Prostate gland (tissue), 2 donors: ENCODE measurements around the gene TTLL12. TPM values are rescaled to one million over a fixed set of nuclear protein-coding genes. Genes with fewer than 3 reads are reported as not detected.
A peak's percentile ranks its signal among the peaks of the same experiment; 100 is the strongest.

Experiments
- DNase-seq: peaks from one replicate; pipeline ENCODE4 v3.0.0-alpha.2; 2019; ENCODE audit warnings: low spot score
- H3K27ac ChIP-seq, 2 donors: fragments of 200-600 bp; sonication (generic); 2 replicates each; pipeline ENCODE4 v1.5.1; 2017 to 2019
- H3K27me3 ChIP-seq: fragments of 200-600 bp; sonication (generic); replicated peaks from 2 replicates; pipeline ENCODE4 v1.5.1; 2019; ENCODE audit not compliant: insufficient read depth
- H3K36me3 ChIP-seq, 2 donors: fragments of 200-600 bp; sonication (generic); 1 replicate in 1 of 2; 2 replicates in 1 of 2; pipeline versions ENCODE4 v1.5.1 to v1.8.1; 2017 to 2019
- H3K4me1 ChIP-seq: fragments of 200-600 bp; sonication (generic); replicated peaks from 2 replicates; pipeline ENCODE4 v1.5.1; 2019
- H3K4me3 ChIP-seq, 2 donors: fragments of 200-600 bp; sonication (generic); 2 replicates each; pipeline ENCODE4 v1.5.1; 2017 to 2019
- H3K9me3 ChIP-seq: fragments of 200-600 bp; sonication (generic); 2 replicates; pipeline ENCODE4 v1.5.1; 2017
- CTCF ChIP-seq, 4 experiments: fragments of 200-600 bp in 2 of 4; fragments of 450-650 bp in 2 of 4; sonication (generic) in 2 of 4; IDR thresholded peaks; 1 replicate in 3 of 4; 2 replicates in 1 of 4; pipeline ENCODE4 v1.5.1; 2016 to 2019; ENCODE audit warnings: antibody characterized with exemption in 4 of 4, mild to moderate bottlenecking in 2 of 4, moderate library complexity in 2 of 4
- POLR2A ChIP-seq: fragments of 450-650 bp; IDR thresholded peaks from one replicate; pipeline ENCODE4 v1.6.1; 2016; ENCODE audit warnings: antibody characterized with exemption, mild to moderate bottlenecking
- POLR2AphosphoS5 ChIP-seq: sonication (generic); formaldehyde crosslinking; IDR thresholded peaks from one replicate; pipeline ENCODE4 v1.6.1; 2017; ENCODE audit warnings: antibody characterized with exemption
- WGBS: methylation state at CpG from one replicate; pipeline ENCODE4 v1.1.5; 2018; 5-methylcytosine and 5-hydroxymethylcytosine counted together
- intact Hi-C: fragments of 100-400 bp; cut with DNase I; formaldehyde crosslinking; loops from one replicate; pipeline ENCODE4 v1.14.2; 2022
- total RNA-seq, 2 donors: library from RNA; depleted of rRNA; stranded (reverse); fragments of >200 nt; gene quantifications; one replicate each; pipeline ENCODE4 v1.1.0, GENCODE V29; 2016

TTLL12 gene
- total RNA-seq, 2 donors from 2014 or later, result 62.5 to 118 TPM

- no peak overlapping the region for H3K27ac ChIP-seq
- intact Hi-C loops, result no loop called here
- H3K27me3 ChIP-seq, result no peaks in the 10 kb centered on the region
- no peaks in the 10 kb centered on the region for H3K36me3 ChIP-seq
- DNase-seq, result no peak
- no peak for TF ChIP-seq POLR2AphosphoS5
- no peak for TF ChIP-seq POLR2A
- no peak for TF ChIP-seq CTCF (IDR thresholded peaks at IDR 0.05)
- H3K4me3 ChIP-seq, result no peak overlapping the region
- H3K4me1 ChIP-seq, result no peaks in the 10 kb centered on the region
- WGBS, result 76% methylated on average over 17 of the region's 17 CpGs
- H3K9me3 ChIP-seq, result no peaks in the 10 kb centered on the region
Observed at GRCh38 chr22:43131773-43132501, 55.0 kb downstream of the TTLL12 start.

- Histone ChIP-seq H3K4me1 (no peaks in the 10 kb centered on the region), H3K27me3 (no peaks in the 10 kb centered on the region), H3K36me3 (no peaks in the 10 kb centered on the region), H3K9me3 (no peaks in the 10 kb centered on the region), H3K4me3 (no peak overlapping the region), H3K27ac (no peak overlapping the region)
- no peak for DNase-seq
- intact Hi-C loops, result no loop called here
- WGBS, result 46% methylated on average over 16 of the region's 16 CpGs
- TF ChIP-seq CTCF (IDR thresholded peaks at IDR 0.05), result no peak
- no peak for TF ChIP-seq POLR2AphosphoS5
- TF ChIP-seq POLR2A, result no peak
Observed at GRCh38 chr22:43129426-43130425, 57.2 kb downstream of the TTLL12 start.

- intact Hi-C loops, result no loop called here
- WGBS, result 40% methylated on average over 20 of the region's 20 CpGs
- no peak for DNase-seq
- H3K27me3 ChIP-seq, result no peaks in the 10 kb centered on the region
- peak overlapping the region in 1 of 2 donors; percentile 28 for H3K27ac ChIP-seq
- TF ChIP-seq CTCF (IDR thresholded peaks at IDR 0.05), result no peak
- TF ChIP-seq POLR2AphosphoS5, result no peak
- no peak for TF ChIP-seq POLR2A
- no peaks in the 10 kb centered on the region for H3K36me3 ChIP-seq
- no peaks in the 10 kb centered on the region for H3K4me1 ChIP-seq
- H3K9me3 ChIP-seq, result no peaks in the 10 kb centered on the region
- H3K4me3 ChIP-seq, result no peak overlapping the region
Observed at GRCh38 chr22:43128928-43129424, 58.0 kb downstream of the TTLL12 start.

- WGBS, result 60% methylated on average over 13 of the region's 13 CpGs
- intact Hi-C loops, result no loop called here
- Histone ChIP-seq H3K36me3 (no peaks in the 10 kb centered on the region), H3K27ac (peak overlapping the region in 1 of 2 donors; percentile 25), H3K4me3 (no peak overlapping the region), H3K4me1 (no peaks in the 10 kb centered on the region), H3K27me3 (no peaks in the 10 kb centered on the region), H3K9me3 (no peaks in the 10 kb centered on the region)
- DNase-seq, result no peak
- TF ChIP-seq POLR2A (no peak), POLR2AphosphoS5 (no peak), CTCF (IDR thresholded peaks at IDR 0.05) (no peak)
Observed at GRCh38 chr22:43128116-43128515, 58.8 kb downstream of the TTLL12 start.
